HepG2 (cell line): ENCODE results near the gene AGAP1. TPM values are rescaled to one million over a fixed set of nuclear protein-coding genes. Genes with fewer than 3 reads are reported as not detected.

Experiments used
- ATAC-seq: fragments of 200-7000 bp; cut with Tn5 transposase; 3 replicates; pipeline ENCODE4 v1.9.1; 2020; ENCODE audit warnings: mild to moderate bottlenecking, moderate library complexity
- BruUV-seq: library from RNA; stranded (reverse); fragments of 400-500 nt; replicated peaks from 2 replicates; lab custom pipeline; 2021; lab: Mats Ljungman, UMichigan
- CTCF ChIA-PET: fragments of 300-600 bp; formaldehyde crosslinking; extraction: SDS; loops from one replicate; lab custom pipeline; 2021; ENCODE audit warnings: low total read pairs, inconsistent platforms, low intra/inter-chr PET ratio; lab: Yijun Ruan, JAX
- POLR2A ChIA-PET: fragments of 350-600 bp; sonication (Branson Sonifier 250); formaldehyde crosslinking; loops from one replicate; lab custom pipeline; 2020; ENCODE audit warnings: antibody characterized with exemption, inconsistent platforms; lab: Yijun Ruan, JAX
- DNase-seq: peaks from one replicate; pipeline ENCODE4 v3.0.0-alpha.2; 2015; ENCODE audit warnings: low spot score
- FAIRE-seq: peaks from 3 replicates; lab custom pipeline; 2011; peaks lifted over from hg19 to GRCh38; lab: Jason Lieb, UNC
- H2AFZ ChIP-seq: one replicate; pipeline ENCODE4 v1.6.1; 2011; ENCODE audit warnings: low read length, inconsistent platforms
- H3K27ac ChIP-seq: fragments of 300-600 bp; 3 replicates; pipeline ENCODE4 v1.8.0; 2011; ENCODE audit warnings: mixed run types, mild to moderate bottlenecking, mixed read lengths, low read length, inconsistent platforms; ENCODE audit not compliant: insufficient read depth; ENCODE audit errors: extremely low read length
- H3K27me3 ChIP-seq, 2 experiments: fragments of 200-600 bp in 1 of 2; 2 replicates in 1 of 2; 3 replicates in 1 of 2; pipeline versions ENCODE4 v1.6.0 to v1.8.0; 2011; ENCODE audit warnings: low read length in 2 of 2, mild to moderate bottlenecking in 2 of 2, moderate library complexity in 2 of 2, inconsistent platforms in 1 of 2; ENCODE audit not compliant: insufficient read depth in 2 of 2, control insufficient read depth in 1 of 2
- H3K36me3 ChIP-seq, 2 experiments: fragments of 200-600 bp in 1 of 2; replicated peaks in 1 of 2; 2 replicates in 1 of 2; 3 replicates in 1 of 2; pipeline versions ENCODE4 v1.5.1 to v1.8.0; 2011; ENCODE audit warnings: low read length in 2 of 2, inconsistent platforms in 1 of 2; ENCODE audit not compliant: insufficient read depth in 2 of 2, control insufficient read depth in 1 of 2
- H3K4me1 ChIP-seq: 2 replicates; pipeline ENCODE4 v1.5.1; 2012; ENCODE audit warnings: low read length, inconsistent platforms; ENCODE audit not compliant: insufficient read depth
- H3K4me2 ChIP-seq: 2 replicates; pipeline ENCODE4 v1.6.0; 2011; ENCODE audit warnings: low read depth, low read length, inconsistent platforms
- H3K4me3 ChIP-seq, 3 experiments: fragments of 200-600 bp in 1 of 3; sonication (generic), shearing (Covaris generic) in 1 of 3; replicated peaks in 1 of 3; 2 replicates each; pipeline ENCODE4 v1.5.1; 2011 to 2016; ENCODE audit warnings: low read length in 3 of 3, inconsistent platforms in 2 of 3, low read depth in 2 of 3, mild to moderate bottlenecking in 2 of 3, control low read depth in 1 of 3, mixed read lengths in 1 of 3; ENCODE audit not compliant: insufficient read depth in 1 of 3
- H3K79me2 ChIP-seq: one replicate; pipeline ENCODE4 v1.6.1; 2011; ENCODE audit warnings: low read length, inconsistent platforms; ENCODE audit not compliant: insufficient read depth
- H3K9ac ChIP-seq: 2 replicates; pipeline ENCODE4 v1.6.0; 2011; ENCODE audit warnings: mild to moderate bottlenecking, low read depth, low read length, inconsistent platforms; ENCODE audit not compliant: insufficient read depth
- H3K9me3 ChIP-seq: 2 replicates; pipeline ENCODE4 v1.5.1; 2012; ENCODE audit warnings: mild to moderate bottlenecking, low read length
- H4K20me1 ChIP-seq: 2 replicates; pipeline ENCODE4 v1.6.0; 2011; ENCODE audit warnings: inconsistent platforms, mild to moderate bottlenecking, low read length, moderate library complexity; ENCODE audit not compliant: insufficient read depth
- AKNA ChIP-seq: sonication (generic); formaldehyde crosslinking; IDR thresholded peaks from 2 replicates; pipeline ENCODE4 v1.4.0; 2020; ENCODE audit warnings: missing genetic modification reagents, borderline replicate concordance
- CAMTA2 ChIP-seq: sonication (generic); formaldehyde crosslinking; IDR thresholded peaks from 2 replicates; pipeline ENCODE4 v1.4.0; 2020; ENCODE audit warnings: mild to moderate bottlenecking, missing genetic modification reagents, borderline replicate concordance
- DBP ChIP-seq: sonication (generic); formaldehyde crosslinking; IDR thresholded peaks from 2 replicates; pipeline ENCODE4 v1.4.0; 2020; ENCODE audit warnings: missing genetic modification reagents; ENCODE audit errors: not compliant biosample characterization
- RAD21 ChIP-seq: fragments of 450-650 bp; formaldehyde crosslinking; IDR thresholded peaks from 2 replicates; pipeline ENCODE4 v1.5.0; 2020; ENCODE audit warnings: mild to moderate bottlenecking
- THAP8 ChIP-seq: sonication (generic); formaldehyde crosslinking; IDR thresholded peaks from 2 replicates; pipeline ENCODE4 v1.5.1; 2020; ENCODE audit warnings: missing genetic modification reagents, mild to moderate bottlenecking, borderline replicate concordance
- TSC22D2 ChIP-seq: sonication (generic); formaldehyde crosslinking; IDR thresholded peaks from 2 replicates; pipeline ENCODE4 v1.5.1; 2020; ENCODE audit warnings: missing genetic modification reagents, mild to moderate bottlenecking, borderline replicate concordance
- ZNF687 ChIP-seq: sonication (generic); formaldehyde crosslinking; IDR thresholded peaks from 2 replicates; pipeline ENCODE4 v1.5.1; 2020; ENCODE audit warnings: mild to moderate bottlenecking, missing genetic modification reagents, moderate library complexity
- ZNF770 ChIP-seq: sonication (generic); formaldehyde crosslinking; IDR thresholded peaks from 2 replicates; pipeline ENCODE4 v1.5.0; 2020; ENCODE audit warnings: mild to moderate bottlenecking, missing genetic modification reagents
- WGBS: methylation state at CpG from one replicate; pipeline ENCODE4 v1.1.6; 2017; ENCODE audit warnings: low lambda C conversion rate; 5-methylcytosine and 5-hydroxymethylcytosine counted together
- in situ Hi-C: cut with HindIII; loops from 2 replicates; pipeline ENCODE4 v1.10.0; 2017; ENCODE audit warnings: low pct_unique_long_range_greater_than_20kb; ENCODE audit not compliant: extremely low pct_ligation_motif_present
- intact Hi-C: fragments of 100-400 bp; cut with micrococcal nuclease; formaldehyde crosslinking; loops from one replicate; pipeline ENCODE4 v1.10.0; 2022; ENCODE audit not compliant: unreplicated experiment
- polyA plus RNA-seq, 8 experiments: library from polyadenylated mRNA; depleted of rRNA in 3 of 8; stranded (reverse) in 7 of 8; unstranded in 1 of 8; fragments of >200 nt; fragmentation: Illumina TruSeq in 4 of 8; extraction: Trizol in 4 of 8; gene quantifications; 2 replicates each; pipeline versions ENCODE4 v1.2.1 to v1.2.3, GENCODE V29; 2011 to 2016; ENCODE audit warnings: low read depth in 4 of 8, missing spikeins in 1 of 8, mixed read lengths in 1 of 8; ENCODE audit not compliant: insufficient read depth in 1 of 8
- total RNA-seq, 5 experiments: library from RNA; depleted of rRNA; stranded (reverse); fragments of >200 nt; fragmentation: Illumina TruSeq; extraction: Trizol; gene quantifications; 2 replicates each; pipeline ENCODE4 v1.2.3, GENCODE V29; 2016; ENCODE audit warnings: low read depth in 1 of 5

AGAP1 gene
- total and polyA plus RNA-seq, 2 of the 13 experiments (the other 11 are each of a cell fraction or from before 2014, with no cell fraction given), result 21.2 to 32.7 TPM

- TF ChIP-seq ZNF687 (CRISPR knock-in tag) (no peak), DBP (no peak), ZNF770 (peak; percentile 85)
These were observed 153.4 kb downstream of the AGAP1 start (continued) for GRCh38 chr2:235647264-235647663.

GRCh38 chr2:235647877-235648276, 154.0 kb downstream of the AGAP1 start:
- Histone ChIP-seq H3K4me3 (no peak overlapping the region), H3K4me1 (peaks cover 21% of the 10 kb centered on the region), H3K4me2 (no peak overlapping the region), H3K9me3 (no peaks in the 10 kb centered on the region), H3K79me2 (peaks cover 14% of the 10 kb centered on the region), H3K9ac (no peak overlapping the region), H3K27ac (no peak overlapping the region), H3K36me3 (no peaks in the 10 kb centered on the region; a peak in 1 of 5 replicates), H4K20me1 (peaks cover 29% of the 10 kb centered on the region; the same call in 1 of the 2 replicates), H3K27me3 (no peaks in the 10 kb centered on the region), H2AFZ (no peak overlapping the region)
- in situ Hi-C loops (no loop called here), intact Hi-C loops (loop anchor here (5.0 kb wide), 1 partner anchor 36 kb away; no protein-coding TSS in a partner anchor)
- 61% methylated on average over 3 of the region's 3 CpGs for WGBS
- TF ChIP-seq AKNA (CRISPR knock-in tag) (no peak), TSC22D2 (CRISPR knock-in tag) (no peak), CAMTA2 (CRISPR knock-in tag) (no peak), THAP8 (no peak), RAD21 (no peak)
- ChIA-PET CTCF (no interaction called here), POLR2A (no interaction called here)
- FAIRE-seq (no peak), DNase-seq (no peak), ATAC-seq (no peak)
- no TSS peak for BruUV-seq
